Measurements from ENCODE around the gene ATXN1.

The ATXN1 gene

GRCh38 chr6:16647422-16647821, 113.8 kb downstream of the ATXN1 start:
- H3K36me3 ChIP-seq = no peaks in the 10 kb centered on the region
- H3K9me3 ChIP-seq = no peaks in the 10 kb centered on the region
- H3K27me3 ChIP-seq = no peaks in the 10 kb centered on the region
- TF ChIP-seq, protein P1, sequence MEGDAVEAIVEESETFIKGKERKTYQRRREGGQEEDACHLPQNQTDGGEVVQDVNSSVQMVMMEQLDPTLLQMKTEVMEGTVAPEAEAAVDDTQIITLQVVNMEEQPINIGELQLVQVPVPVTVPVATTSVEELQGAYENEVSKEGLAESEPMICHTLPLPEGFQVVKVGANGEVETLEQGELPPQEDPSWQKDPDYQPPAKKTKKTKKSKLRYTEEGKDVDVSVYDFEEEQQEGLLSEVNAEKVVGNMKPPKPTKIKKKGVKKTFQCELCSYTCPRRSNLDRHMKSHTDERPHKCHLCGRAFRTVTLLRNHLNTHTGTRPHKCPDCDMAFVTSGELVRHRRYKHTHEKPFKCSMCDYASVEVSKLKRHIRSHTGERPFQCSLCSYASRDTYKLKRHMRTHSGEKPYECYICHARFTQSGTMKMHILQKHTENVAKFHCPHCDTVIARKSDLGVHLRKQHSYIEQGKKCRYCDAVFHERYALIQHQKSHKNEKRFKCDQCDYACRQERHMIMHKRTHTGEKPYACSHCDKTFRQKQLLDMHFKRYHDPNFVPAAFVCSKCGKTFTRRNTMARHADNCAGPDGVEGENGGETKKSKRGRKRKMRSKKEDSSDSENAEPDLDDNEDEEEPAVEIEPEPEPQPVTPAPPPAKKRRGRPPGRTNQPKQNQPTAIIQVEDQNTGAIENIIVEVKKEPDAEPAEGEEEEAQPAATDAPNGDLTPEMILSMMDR (IDR thresholded peaks at IDR 0.05; ENCODE audit: low read depth, low read length) = no peak
- DNase-seq = no peak
- H3K4me3 ChIP-seq (ENCODE audit: low read depth, low read length) = no peak overlapping the region
- H3K4me1 ChIP-seq = no peaks in the 10 kb centered on the region

DNA sequence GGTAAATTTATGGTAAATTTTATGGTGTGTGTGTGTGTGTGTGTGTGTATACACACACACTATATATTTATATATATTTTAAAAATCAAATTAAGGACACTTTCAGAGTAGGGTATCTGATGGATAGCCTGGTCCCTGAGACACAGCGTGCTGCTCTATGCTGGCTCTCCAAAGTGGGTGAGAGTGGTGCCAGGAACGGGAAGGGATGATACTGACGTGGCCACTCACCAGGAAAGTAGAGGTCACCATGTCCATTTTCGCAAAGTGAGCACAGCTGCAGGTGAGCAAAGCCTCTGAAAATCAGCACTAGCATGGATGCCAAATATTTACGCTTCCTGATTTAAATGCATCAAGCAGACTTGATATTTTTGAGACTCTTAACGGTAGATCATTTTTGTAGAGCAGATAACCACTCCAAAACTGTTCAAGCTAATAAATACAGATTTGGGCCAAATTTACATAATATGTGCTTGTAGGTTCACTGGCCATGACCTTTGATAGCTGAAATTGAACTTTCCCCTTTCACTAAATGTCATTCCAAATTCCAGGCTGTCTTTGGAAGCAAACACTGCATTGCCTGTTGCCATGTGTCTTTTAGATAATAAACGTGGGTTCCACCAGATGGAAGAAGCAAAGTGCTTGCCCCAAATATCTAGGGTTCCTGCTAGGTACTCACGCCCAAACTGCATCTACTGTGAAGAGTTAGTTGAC, 116.6 kb downstream of the ATXN1 start:
- H3K4me3 ChIP-seq (ENCODE audit: low read depth, low read length) = no peak overlapping the region
- H3K4me1 ChIP-seq = no peaks in the 10 kb centered on the region
- no peaks in the 10 kb centered on the region for H3K36me3 ChIP-seq
- no peak for DNase-seq
- no peaks in the 10 kb centered on the region for H3K27me3 ChIP-seq
- no peaks in the 10 kb centered on the region for H3K9me3 ChIP-seq
- TF ChIP-seq, protein P1 (IDR thresholded peaks at IDR 0.05; ENCODE audit: low read depth, low read length) = no peak

- H3K9me3 ChIP-seq = no peaks in the 10 kb centered on the region
- DNase-seq = no peak
Measured at GRCh38 chr6:16639684-16640480, 121.4 kb downstream of the ATXN1 start.

DNA sequence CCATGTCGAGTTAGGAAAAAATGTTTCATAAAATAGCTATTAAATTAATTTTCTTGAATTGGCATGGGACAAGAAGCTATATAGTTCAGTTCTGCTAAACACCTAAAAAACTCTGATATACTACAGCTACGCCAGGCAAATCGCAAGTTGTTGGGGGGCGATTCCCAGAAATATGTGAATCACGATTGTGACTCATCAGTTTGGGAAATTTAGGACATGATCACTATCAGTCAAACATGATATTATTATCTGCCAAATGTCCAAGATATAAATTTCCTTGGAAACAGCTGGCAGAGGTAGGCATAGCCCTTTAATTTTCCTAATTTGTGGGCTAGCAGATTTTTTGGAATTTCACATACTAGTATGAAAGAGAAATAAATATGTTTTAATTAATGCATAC, 123.6 kb downstream of the ATXN1 start:
- no peaks in the 10 kb centered on the region for H3K36me3 ChIP-seq
- TF ChIP-seq, protein P1 (IDR thresholded peaks at IDR 0.05; ENCODE audit: low read depth, low read length) = no peak
- H3K9me3 ChIP-seq = no peaks in the 10 kb centered on the region
- DNase-seq = no peak
- no peaks in the 10 kb centered on the region for H3K4me1 ChIP-seq
- H3K4me3 ChIP-seq (ENCODE audit: low read depth, low read length) = no peak overlapping the region
- H3K27me3 ChIP-seq = no peaks in the 10 kb centered on the region

More at GRCh38 chr6:16639684-16640480, 121.4 kb downstream of the ATXN1 start:
- TF ChIP-seq, protein P1 (IDR thresholded peaks at IDR 0.05; ENCODE audit: low read depth, low read length) = no peak
- H3K27me3 ChIP-seq = no peaks in the 10 kb centered on the region
- H3K4me3 ChIP-seq (ENCODE audit: low read depth, low read length) = no peak overlapping the region
- H3K36me3 ChIP-seq = no peaks in the 10 kb centered on the region
- H3K4me1 ChIP-seq = no peaks in the 10 kb centered on the region

DNA sequence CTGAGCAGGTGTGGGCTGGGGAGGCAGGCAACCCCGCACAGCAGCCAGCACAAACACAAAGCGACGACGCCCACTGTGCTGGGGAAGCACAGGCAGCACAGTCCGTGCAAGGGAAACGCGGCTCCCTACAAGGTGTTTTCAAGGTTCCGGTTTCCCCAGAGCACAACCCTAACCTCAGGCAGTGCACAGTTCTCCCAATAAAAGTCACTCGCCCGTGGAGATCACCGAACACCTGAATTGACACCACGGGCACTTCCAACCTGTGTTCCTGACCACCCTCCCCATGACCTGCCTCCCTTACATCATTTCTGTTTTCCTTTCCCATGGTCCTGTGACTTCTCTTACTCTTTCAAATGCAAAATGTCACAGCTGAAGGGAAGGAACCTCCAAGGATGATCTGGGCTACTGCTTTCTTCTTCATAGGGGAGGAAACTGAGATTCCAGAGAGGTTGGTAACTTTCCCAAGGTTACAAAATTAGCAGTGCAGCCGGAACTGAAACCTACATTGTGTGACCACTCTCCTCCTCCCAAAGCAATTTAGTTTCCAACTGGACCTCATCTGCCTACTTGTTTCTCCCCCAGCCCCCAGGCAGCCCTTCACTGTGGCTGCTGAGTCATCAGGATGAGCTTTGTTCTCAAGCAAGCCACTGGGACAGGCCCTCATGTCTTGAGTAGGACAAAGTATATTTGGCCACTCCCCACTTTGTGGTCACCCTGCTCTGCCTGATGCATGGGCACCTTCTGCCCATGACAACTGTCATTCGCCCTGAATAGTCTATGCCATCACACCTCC, 125.3 kb downstream of the ATXN1 start:
- Histone ChIP-seq H3K4me1 (no peaks in the 10 kb centered on the region), H3K27me3 (no peaks in the 10 kb centered on the region), H3K9me3 (no peaks in the 10 kb centered on the region), H3K4me3 (ENCODE audit: low read depth, low read length) (no peak overlapping the region), H3K36me3 (no peaks in the 10 kb centered on the region)
- TF ChIP-seq, protein P1 (IDR thresholded peaks at IDR 0.05; ENCODE audit: low read depth, low read length) = no peak
- no peak for DNase-seq
